Muscle of arm (tissue), 12 donors: ENCODE data around the gene SRCAP. TPM values are rescaled to one million over a fixed set of nuclear protein-coding genes. Genes with fewer than 3 reads are reported as not detected.
"Not testable (repeated sequence)": the region's sequence is repeated elsewhere in the genome, so short reads cannot be mapped to it uniquely, and the experiment has no call there.

Source experiments
- DNase-seq: peaks from one replicate; pipeline ENCODE4 v3.0.0-alpha.2; 2013
- polyA plus RNA-seq, 12 donors: library from polyadenylated mRNA; unstranded; fragments of 120-200 nt; gene quantifications; one replicate each; pipeline ENCODE4 v1.2.1, GENCODE V29; 2013; ENCODE audit not compliant: insufficient read length in 12 of 12

SRCAP gene
- polyA plus RNA-seq, 12 donors, result 18.5 to 46.5 (median 24.1) TPM; not detected in 1

DNA sequence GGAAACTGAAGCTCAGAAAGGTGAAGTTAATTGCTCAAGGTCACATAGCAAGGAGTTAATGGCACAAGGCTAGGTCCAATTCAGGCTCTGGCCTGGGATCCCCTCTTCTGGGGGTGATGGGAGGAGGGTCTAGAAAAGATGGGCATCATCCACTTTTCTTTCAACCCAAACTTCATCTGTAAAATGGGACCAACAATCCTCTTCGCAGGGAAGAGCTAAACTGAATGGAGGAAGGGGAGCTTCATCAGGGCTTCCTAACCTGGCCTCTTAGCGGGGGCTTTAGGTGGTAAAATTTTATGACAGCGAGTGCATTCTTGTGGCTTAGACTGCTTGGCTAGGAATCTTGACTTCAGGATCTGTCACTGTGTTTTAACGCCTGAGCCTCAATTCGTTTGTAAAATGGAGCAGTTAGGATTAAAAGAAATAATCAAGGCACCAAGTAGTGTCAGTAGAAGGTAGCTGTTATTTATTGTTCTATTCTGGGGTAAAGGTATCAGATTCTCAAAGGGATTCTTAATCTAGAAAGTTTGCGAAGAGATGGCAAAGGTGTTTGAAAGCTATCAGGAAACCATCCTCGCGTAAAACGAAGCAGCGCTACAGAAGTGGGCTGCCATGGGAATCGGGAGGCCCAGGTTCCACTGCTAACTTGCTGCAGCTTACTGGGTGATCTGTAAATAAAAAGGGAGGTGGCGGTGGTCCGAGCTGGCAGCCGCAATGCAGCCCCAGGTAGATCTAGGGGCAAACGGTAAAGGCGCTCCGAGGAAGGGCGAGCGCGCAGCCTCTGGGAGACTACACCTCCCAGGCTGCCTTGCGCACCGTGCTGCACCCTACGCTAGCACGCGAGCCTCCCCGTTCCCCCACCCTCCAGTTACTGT is 1.5 kb upstream of the SRCAP start:
- no peak for DNase-seq

DNA sequence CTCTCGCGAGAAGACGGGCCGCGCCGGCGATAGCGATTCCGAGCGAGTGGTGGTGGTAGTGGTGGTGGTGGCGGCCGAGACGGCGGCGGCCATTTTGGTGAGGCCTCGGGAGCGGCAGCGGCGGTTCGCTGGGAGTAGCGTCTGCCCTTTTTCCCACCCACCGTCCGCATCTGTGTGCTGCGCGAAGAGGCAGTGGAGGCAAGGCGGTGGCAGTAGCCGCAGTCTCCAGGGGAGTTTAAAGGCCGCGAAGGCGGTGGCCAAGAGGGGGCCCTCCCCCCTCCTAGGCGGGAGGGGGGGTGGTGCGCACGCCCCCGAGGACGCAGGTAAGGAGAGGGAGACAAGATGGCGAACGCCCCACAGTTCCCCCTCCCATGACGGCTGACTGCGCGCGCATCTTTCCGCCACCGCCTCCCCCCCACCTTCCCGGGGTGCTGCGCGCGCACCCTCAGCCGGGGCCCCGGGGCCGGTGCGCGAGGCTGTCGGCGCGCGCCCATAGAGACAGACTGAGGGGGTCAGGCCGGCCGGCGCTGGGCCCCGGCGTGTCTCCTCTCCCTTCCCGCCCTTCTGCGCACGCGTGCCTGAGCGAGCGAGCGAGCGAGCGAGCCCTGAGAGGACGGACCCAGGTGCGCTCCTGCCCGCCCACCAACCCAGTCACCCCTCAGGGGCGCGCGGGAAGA is 694 bp upstream of the SRCAP start:
- DNase-seq, result peak; percentile 97

DNA sequence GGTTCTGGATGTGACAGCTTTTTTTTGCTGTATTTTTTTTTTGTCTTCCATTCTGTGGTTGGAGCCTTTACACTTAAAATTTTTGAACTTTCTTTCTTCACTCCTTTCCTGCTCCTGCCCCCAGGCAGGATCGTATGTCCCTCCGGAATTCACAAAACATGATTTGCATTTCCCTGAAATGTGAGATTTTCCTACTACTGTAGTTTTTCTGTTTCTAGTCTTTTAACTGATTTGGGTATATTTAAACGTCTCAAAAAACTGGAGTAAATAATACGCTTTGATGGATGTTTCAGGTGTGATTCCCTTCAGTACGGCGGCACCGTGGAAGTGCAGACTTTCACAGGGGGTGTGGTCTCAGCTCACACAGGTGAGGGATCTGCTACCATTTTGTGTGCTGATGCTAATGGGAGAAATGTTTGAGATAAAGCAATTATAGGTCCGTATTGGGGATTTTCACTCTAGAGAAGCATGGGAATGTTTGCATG is 686 bp downstream of the SRCAP start:
- DNase-seq, result no peak

DNA sequence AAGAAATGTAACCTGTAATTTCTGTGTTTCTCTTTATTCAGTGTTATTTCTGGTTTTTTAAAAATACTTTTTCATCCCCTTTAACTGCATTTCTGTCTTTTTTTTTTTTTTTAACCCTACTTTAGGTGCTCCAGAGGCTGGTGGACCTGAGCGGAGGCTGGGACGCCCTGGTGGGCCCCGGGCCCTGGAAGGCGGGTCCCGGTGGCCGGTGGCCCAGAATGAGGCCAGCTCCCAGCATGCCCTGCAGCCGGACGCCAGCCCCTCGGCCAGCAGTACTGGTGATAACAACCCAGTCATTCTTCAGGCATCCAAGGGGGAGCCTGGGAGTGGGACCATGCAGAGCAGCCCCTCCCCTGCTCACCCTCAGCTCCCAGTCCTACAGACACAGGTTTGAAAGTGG is 1.5 kb downstream of the SRCAP start:
- DNase-seq, result no peak

DNA sequence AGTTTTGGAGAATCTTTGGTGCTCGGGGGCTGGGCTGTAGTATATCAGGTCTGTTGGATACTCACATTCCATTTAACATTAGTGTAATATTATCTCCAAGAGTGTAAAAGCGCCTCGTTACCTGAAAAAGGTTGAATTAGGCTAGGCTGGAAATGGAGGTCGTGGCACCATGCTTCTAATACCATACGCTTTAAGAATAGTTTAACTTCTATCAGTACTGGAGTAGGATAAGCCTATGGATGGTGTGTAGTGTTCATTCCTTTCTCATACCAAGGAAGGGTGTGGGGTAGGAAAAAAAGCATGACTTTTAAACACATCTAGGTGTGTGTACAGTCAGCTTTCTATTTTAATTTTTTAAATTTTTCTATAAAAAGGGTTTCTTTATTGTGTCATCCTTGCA is 2.0 kb downstream of the SRCAP start:
- no peak for DNase-seq

DNA sequence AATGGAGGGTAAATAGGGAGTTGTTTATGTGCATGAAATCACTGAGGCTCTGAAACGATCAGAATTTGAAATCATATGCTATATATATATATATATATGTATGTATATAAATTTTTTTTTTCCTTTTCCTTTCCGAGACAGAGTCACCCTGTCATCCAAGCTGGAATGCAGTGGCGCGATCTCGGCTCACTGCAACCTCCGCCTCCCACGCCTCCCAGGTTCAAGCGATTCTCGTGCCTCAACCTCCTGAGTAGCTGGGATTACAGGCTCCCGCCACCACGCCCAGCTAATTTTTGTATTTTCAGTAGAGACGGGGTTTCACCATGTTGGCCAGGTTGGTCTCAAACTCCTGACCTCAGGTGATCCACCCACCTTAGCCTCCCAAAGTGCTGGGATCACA is 4.1 kb downstream of the SRCAP start:
- not testable (repeated sequence) for DNase-seq

- DNase-seq, result no peak
Measured at GRCh38 chr16:30703971-30704370, 5.0 kb downstream of the SRCAP start.

DNA sequence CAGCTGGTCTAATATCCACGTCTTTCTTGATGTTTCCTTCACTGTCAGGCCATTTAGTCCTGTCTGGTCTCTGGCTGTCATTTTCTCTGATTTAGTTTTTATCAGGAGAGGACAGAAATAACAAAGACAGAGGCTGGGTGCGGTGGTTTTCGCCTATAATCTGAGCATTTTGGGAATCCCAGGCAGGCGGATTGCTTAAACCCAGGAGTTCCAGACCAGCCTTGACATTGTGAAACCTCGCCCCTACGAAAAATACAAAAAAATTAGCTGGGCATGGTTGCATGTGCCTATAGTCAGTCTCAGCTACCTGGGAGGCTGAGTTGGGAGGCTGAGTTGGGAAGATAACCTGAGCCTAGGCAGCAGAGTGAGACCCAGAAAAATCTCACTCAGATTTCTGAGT is 7.1 kb downstream of the SRCAP start:
- DNase-seq, result no peak

DNA sequence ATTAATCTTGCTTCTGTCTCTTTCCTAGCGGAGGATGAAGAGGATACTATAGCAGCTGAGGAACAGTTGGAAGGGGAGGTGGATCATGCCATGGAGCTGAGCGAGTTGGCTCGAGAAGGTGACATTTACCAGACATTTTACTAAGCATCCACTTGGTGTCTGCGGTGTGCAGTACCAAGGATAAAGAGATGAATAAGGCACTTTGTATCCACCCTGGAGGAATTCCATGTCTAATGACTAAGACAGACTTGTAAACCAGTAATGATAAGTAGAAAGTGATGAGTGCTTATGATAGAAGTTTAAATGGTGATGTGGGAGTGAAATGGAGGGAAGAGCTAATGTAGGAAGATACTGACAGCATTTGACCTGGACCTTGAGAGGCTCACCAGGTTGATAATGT is 12.0 kb downstream of the SRCAP start:
- DNase-seq, result no peak

- no peak for DNase-seq
Measured at GRCh38 chr16:30711712-30712111, 12.7 kb downstream of the SRCAP start.

DNA sequence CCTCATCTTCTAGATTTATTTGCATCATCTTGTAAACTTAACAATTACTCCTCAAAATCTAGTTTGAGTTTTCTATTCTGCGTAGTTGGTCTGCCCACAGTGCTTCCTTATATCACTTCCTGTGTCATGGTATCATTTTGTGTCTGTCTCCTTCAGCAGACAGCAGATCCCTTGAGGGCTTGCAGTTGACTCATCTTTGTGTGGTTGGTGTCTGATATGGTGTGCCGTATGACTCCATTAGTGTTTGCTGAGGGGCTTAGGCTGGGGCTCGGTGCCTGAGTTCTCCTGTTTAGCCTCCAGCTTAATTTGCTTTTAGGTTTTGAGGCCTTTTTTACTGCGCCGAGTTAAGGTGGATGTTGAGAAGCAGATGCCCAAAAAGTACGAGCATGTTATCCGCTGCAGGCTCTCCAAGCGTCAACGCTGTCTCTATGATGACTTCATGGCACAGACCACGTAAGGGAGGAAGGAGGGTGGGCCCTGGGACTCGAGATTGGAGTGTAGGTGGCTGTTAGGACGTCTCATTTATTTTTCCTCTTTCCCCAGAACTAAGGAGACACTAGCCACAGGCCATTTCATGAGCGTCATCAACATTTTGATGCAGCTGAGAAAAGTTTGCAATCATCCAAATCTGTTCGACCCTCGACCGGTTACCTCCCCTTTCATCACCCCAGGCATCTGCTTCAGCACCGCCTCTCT is 16.9 kb downstream of the SRCAP start:
- DNase-seq, result no peak

DNA sequence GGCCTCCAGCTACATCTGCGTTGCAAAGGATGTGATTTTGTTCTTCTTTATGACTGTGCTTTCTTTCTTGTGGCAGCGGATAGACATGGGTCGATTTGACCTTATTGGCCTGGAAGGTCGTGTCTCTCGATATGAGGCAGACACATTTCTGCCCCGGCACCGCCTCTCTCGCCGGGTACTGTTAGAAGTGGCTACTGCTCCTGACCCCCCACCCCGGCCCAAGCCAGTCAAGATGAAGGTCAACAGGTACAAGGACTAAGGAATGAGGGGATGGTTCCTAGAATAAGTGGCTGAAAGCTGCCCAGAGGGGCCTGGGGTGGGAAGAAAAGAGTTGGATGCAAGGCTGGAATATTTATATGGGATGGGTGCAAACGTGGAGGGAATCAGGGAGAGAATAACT is 21.1 kb downstream of the SRCAP start:
- no peak for DNase-seq

DNA sequence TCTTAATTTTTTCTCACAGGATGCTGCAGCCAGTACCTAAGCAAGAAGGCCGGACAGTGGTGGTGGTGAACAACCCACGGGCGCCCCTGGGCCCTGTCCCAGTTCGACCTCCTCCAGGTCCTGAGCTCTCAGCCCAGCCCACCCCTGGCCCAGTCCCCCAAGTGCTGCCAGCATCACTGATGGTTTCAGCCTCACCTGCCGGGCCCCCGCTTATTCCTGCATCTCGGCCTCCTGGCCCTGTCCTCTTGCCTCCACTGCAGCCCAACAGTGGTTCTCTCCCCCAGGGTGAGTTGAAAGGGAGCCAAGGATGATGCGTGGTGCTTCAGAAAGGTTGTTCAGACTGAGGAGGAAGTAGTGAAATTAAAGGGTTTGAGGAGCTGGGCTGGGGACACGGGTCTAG is 21.7 kb downstream of the SRCAP start:
- DNase-seq, result no peak

DNA sequence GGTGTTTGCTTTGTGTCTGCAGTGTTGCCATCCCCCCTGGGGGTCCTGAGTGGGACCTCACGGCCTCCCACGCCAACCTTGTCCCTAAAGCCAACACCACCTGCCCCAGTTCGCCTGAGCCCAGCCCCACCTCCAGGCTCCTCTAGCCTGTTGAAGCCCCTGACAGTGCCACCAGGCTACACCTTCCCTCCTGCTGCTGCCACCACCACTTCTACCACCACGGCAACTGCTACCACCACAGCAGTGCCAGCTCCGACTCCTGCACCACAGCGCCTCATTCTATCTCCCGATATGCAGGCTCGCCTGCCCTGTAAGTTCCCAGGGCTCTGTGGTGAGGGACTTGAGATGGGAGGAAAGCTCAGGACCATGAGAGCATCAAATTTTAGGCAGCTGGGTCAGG is 22.2 kb downstream of the SRCAP start:
- DNase-seq, result no peak

DNA sequence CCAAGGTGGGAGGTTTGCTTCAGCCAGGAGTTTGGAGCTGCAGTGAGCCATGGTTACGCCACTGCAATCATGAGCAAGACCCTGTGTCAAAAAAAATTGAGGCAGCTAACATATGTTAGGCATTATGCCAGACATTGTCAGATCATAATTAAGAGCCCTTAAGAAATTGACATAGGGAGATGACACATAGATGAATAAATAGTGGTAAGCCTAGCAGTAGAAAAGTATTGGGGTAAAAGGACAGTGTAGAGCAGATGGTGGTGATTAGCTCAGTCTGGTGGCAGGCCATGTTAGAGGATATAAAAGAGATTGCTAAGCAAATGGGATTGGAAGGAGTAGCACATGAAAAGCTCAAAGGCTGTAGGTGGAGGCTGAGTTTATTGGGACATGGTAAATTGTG is 22.6 kb downstream of the SRCAP start:
- DNase-seq, result no peak

GRCh38 chr16:30722443-30722842 is 23.5 kb downstream of the SRCAP start:
- DNase-seq, result no peak

DNA sequence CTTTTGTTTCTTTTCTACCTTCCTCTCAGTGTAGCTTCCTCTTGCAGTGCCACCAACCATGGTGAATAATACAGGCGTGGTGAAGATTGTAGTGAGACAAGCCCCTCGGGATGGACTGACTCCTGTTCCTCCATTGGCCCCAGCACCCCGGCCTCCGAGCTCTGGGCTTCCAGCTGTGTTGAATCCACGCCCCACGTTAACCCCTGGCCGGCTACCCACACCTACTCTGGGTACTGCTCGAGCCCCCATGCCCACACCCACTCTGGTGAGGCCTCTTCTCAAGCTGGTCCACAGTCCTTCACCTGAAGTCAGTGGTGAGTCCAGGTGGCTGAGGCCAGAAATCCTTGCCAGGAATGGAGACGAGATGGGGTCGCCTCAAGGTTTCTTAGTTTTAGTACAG is 23.9 kb downstream of the SRCAP start:
- no peak for DNase-seq

GRCh38 chr16:30723725-30724355 is 24.9 kb downstream of the SRCAP start:
- DNase-seq, result no peak

DNA sequence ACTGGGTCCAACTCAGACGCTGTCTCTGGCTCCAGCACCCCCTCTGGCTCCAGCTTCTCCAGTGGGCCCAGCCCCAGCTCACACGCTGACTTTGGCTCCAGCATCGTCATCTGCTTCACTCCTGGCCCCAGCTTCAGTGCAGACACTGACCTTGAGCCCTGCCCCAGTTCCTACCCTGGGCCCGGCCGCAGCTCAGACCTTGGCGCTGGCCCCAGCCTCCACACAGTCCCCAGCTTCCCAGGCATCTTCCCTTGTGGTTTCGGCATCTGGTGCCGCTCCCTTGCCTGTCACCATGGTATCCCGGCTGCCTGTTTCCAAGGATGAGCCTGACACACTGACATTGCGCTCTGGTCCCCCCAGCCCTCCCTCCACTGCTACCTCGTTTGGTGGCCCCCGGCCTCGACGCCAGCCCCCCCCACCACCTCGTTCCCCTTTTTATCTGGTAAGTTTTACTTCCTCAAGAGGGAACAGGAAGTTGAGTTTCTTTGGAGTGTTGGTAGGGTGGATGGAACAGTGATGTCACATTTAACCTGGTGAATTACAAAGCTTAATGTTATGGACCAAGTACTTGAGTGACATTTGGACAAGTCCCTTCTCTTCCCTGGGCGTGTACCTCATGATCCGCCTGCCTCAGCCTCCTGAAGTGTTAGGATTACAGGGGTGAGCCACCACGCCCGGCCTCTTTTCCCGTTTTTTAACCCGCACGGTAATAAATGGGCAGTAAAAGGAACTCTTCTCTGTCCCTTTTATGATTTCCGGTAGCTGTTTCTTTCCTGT is 25.9 kb downstream of the SRCAP start:
- no peak for DNase-seq

- DNase-seq, result no peak
Measured at GRCh38 chr16:30725418-30725792, 26.4 kb downstream of the SRCAP start.

GRCh38 chr16:30728321-30728720 is 29.4 kb downstream of the SRCAP start:
- no peak for DNase-seq
